ENCODE results near the gene TPI1. TPM values are rescaled to one million over a fixed set of nuclear protein-coding genes. Genes with fewer than 3 reads are reported as not detected.

TPI1 gene
- total and polyA plus RNA-seq, 4 donors: 190 to 547 (median 396) TPM

GRCh38 chr12:6852651-6853354 is 14.5 kb upstream of the TPI1 start:
- peaks cover 7 to 23% (median 14%) of the 10 kb centered on the region in 4 donors for H3K36me3 ChIP-seq (ENCODE audit: control insufficient read depth in 4 of 4, insufficient read depth in 3 of 4, low read depth in 1 of 4, low read length in 3 of 4)

GRCh38 chr12:6853626-6854025 is 13.7 kb upstream of the TPI1 start:
- Histone ChIP-seq H3K9ac (ENCODE audit: low read depth in 1 of 2, low read length in 2 of 2) (no peak overlapping the region), H3K27ac (ENCODE audit: low read depth in 1 of 2, low read length in 2 of 2) (no peak overlapping the region), H3K27me3 (ENCODE audit: control insufficient read depth in 4 of 4, insufficient read depth in 4 of 4, low read length in 3 of 4) (no peaks in the 10 kb centered on the region), H3K4me3 (ENCODE audit: low read depth in 1 of 3, low read length in 3 of 3) (no peak overlapping the region), H3K36me3 (ENCODE audit: control insufficient read depth in 4 of 4, insufficient read depth in 3 of 4, low read depth in 1 of 4, low read length in 3 of 4) (peaks cover 11 to 31% (median 22%) of the 10 kb centered on the region in 4 donors), H3K4me1 (ENCODE audit: control insufficient read depth in 4 of 4, insufficient read depth in 4 of 4, low read length in 3 of 4) (peaks cover 7 to 23% (median 13%) of the 10 kb centered on the region in 4 donors), H3K9me3 (ENCODE audit: control insufficient read depth in 4 of 4, low read length in 3 of 4) (no peaks in the 10 kb centered on the region)
- 39% methylated on average over 1 of the region's 1 CpG for WGBS
- no peak for TF ChIP-seq HNF4G (IDR thresholded peaks at IDR 0.05)
- TF ChIP-seq JUND (IDR thresholded peaks at IDR 0.05): no peak
- no peak for TF ChIP-seq EGR1 (IDR thresholded peaks at IDR 0.05; ENCODE audit: low read depth in 2 of 2)
- TF ChIP-seq RXRA (IDR thresholded peaks at IDR 0.05): no peak
- TF ChIP-seq TAF1 (conservative IDR thresholded peaks at IDR 0.05): no peak
- TF ChIP-seq CTCF (IDR thresholded peaks at IDR 0.05; ENCODE audit: low read depth, low read length, missing input control): no peak
- no peak for TF ChIP-seq ATF3 (IDR thresholded peaks at IDR 0.05)
- no peak for TF ChIP-seq REST (IDR thresholded peaks at IDR 0.05)
- DNase-seq (ENCODE audit: low spot score): no peak

More at GRCh38 chr12:6852651-6853354, 14.5 kb upstream of the TPI1 start:
- 5% methylated on average over 18 of the region's 18 CpGs for WGBS
- H3K9me3 ChIP-seq (ENCODE audit: control insufficient read depth in 4 of 4, low read length in 3 of 4): no peaks in the 10 kb centered on the region
- DNase-seq (ENCODE audit: low spot score): peak; percentile 60
- H3K27ac ChIP-seq (ENCODE audit: low read depth in 1 of 2, low read length in 2 of 2): peak overlapping the region in 1 of 2 donors; percentile 47
- H3K9ac ChIP-seq (ENCODE audit: low read depth in 1 of 2, low read length in 2 of 2): peak overlapping the region in 1 of 2 donors; percentile 21
- TF ChIP-seq FOXA1 (IDR thresholded peaks at IDR 0.05) (no peak), RAD21 (IDR thresholded peaks at IDR 0.05) (no peak), NR2F2 (IDR thresholded peaks at IDR 0.05) (no peak), EGR1 (IDR thresholded peaks at IDR 0.05; ENCODE audit: low read depth in 2 of 2) (no peak), GABPA (IDR thresholded peaks at IDR 0.05 in 1 of 2, conservative IDR thresholded peaks at IDR 0.05 in 1 of 2) (no peak), ATF3 (IDR thresholded peaks at IDR 0.05) (no peak), ZBTB33 (IDR thresholded peaks at IDR 0.05) (no peak), CTCF (IDR thresholded peaks at IDR 0.05; ENCODE audit: low read depth, low read length, missing input control) (no peak), FOXA2 (IDR thresholded peaks at IDR 0.05) (no peak), SP1 (IDR thresholded peaks at IDR 0.05) (no peak), HNF4G (IDR thresholded peaks at IDR 0.05) (no peak), JUND (IDR thresholded peaks at IDR 0.05) (no peak), HNF4A (conservative IDR thresholded peaks at IDR 0.05) (no peak)
- no peaks in the 10 kb centered on the region for H3K27me3 ChIP-seq (ENCODE audit: control insufficient read depth in 4 of 4, insufficient read depth in 4 of 4, low read length in 3 of 4)
- H3K4me3 ChIP-seq (ENCODE audit: low read depth in 1 of 3, low read length in 3 of 3): peak overlapping the region; percentile 34 to 73 (median 64)
- peaks cover 7 to 23% (median 13%) of the 10 kb centered on the region in 4 donors for H3K4me1 ChIP-seq (ENCODE audit: control insufficient read depth in 4 of 4, insufficient read depth in 4 of 4, low read length in 3 of 4)

Data from liver (tissue), 9 donors.